ENCODE results near the gene XAB2.
"Not testable (repeated sequence)": the region's sequence is repeated elsewhere in the genome, so short reads cannot be mapped to it uniquely, and the experiment has no call there.

XAB2 gene

GRCh38 chr19:7578127-7578526 lies 51.2 kb downstream of the XAB2 start:
- TF ChIP-seq CTCF (IDR thresholded peaks at IDR 0.05; ENCODE audit: insufficient read depth, low read depth, low read length, missing control alignments), result no peak
- H3K4me3 ChIP-seq (ENCODE audit: low read depth, low read length), result no peak overlapping the region
- no peak for DNase-seq (ENCODE audit: low read depth)

GRCh38 chr19:7577422-7577821 lies 51.9 kb downstream of the XAB2 start:
- not testable (repeated sequence) for H3K4me3 ChIP-seq (ENCODE audit: low read depth, low read length); DNase-seq (ENCODE audit: low read depth)

GRCh38 chr19:7575434-7576040 lies 53.8 kb downstream of the XAB2 start:
- TF ChIP-seq CTCF (IDR thresholded peaks at IDR 0.05; ENCODE audit: insufficient read depth, low read depth, low read length, missing control alignments), result no peak
- peak; percentile 36 for DNase-seq (ENCODE audit: low read depth)
- no peak overlapping the region for H3K4me3 ChIP-seq (ENCODE audit: low read depth, low read length)

- no peak for TF ChIP-seq CTCF (IDR thresholded peaks at IDR 0.05; ENCODE audit: insufficient read depth, low read depth, low read length, missing control alignments)
- no peak overlapping the region for H3K4me3 ChIP-seq (ENCODE audit: low read depth, low read length)
Measured at GRCh38 chr19:7570761-7571160, 58.6 kb downstream of the XAB2 start.

More at GRCh38 chr19:7570761-7571160, 58.6 kb downstream of the XAB2 start:
- DNase-seq (ENCODE audit: low read depth), result no peak

All from GM12865 (cell line).